Heart left ventricle (tissue), 16 donors: ENCODE results near the gene GSDME. TPM values are rescaled to one million over a fixed set of nuclear protein-coding genes. Genes with fewer than 3 reads are reported as not detected.
A peak's percentile ranks its signal among the peaks of the same experiment; 100 is the strongest.

Source experiments
- ATAC-seq, 4 donors: fragments of 200-7000 bp; cut with Tn5 transposase; one replicate each; pipeline ENCODE4 v1.9.1; 2020 to 2022; ENCODE audit warnings: moderate library complexity in 4 of 4, mild to moderate bottlenecking in 3 of 4, moderate number of reproducible peaks in 1 of 4
- DNase-seq, 5 donors: peaks; one replicate each; pipeline ENCODE4 v3.0.0-alpha.2; 2020
- H3K27ac ChIP-seq, 12 donors: fragments of 200-600 bp; sonication (generic) in 4 of 12; one replicate each; pipeline versions ENCODE4 v1.5.0 to v1.8.0; 2016 to 2022; ENCODE audit warnings: mild to moderate bottlenecking in 2 of 12
- H3K27me3 ChIP-seq, 9 donors: fragments of 200-600 bp; sonication (generic) in 2 of 9; one replicate each; pipeline versions ENCODE4 v1.5.1 to v1.8.0; 2016 to 2022; ENCODE audit warnings: mild to moderate bottlenecking in 3 of 9
- H3K36me3 ChIP-seq, 9 donors: fragments of 200-600 bp; sonication (generic) in 2 of 9; one replicate each; pipeline versions ENCODE4 v1.5.0 to v1.8.0; 2018 to 2022; ENCODE audit warnings: mild to moderate bottlenecking in 2 of 9
- H3K4me1 ChIP-seq, 12 donors: fragments of 200-600 bp; sonication (generic) in 4 of 12; one replicate each; pipeline versions ENCODE4 v1.5.0 to v1.8.0; 2016 to 2022; ENCODE audit warnings: mild to moderate bottlenecking in 3 of 12
- H3K4me3 ChIP-seq, 12 donors: fragments of 200-600 bp; sonication (generic) in 4 of 12; one replicate each; pipeline versions ENCODE4 v1.5.0 to v1.8.0; 2017 to 2022; ENCODE audit warnings: mild to moderate bottlenecking in 9 of 12, moderate library complexity in 4 of 12
- H3K9me3 ChIP-seq, 12 donors: fragments of 200-600 bp; sonication (generic) in 4 of 12; one replicate each; pipeline versions ENCODE4 v1.5.0 to v1.8.0; 2016 to 2022; ENCODE audit warnings: mild to moderate bottlenecking in 1 of 12
- POLR2A ChIP-seq, 2 donors: fragments of 450-650 bp; IDR thresholded peaks; one replicate each; pipeline ENCODE4 v1.6.1; 2017; ENCODE audit warnings: antibody characterized with exemption in 2 of 2, mild to moderate bottlenecking in 2 of 2, moderate library complexity in 2 of 2
- WGBS, 4 donors: extraction: QIAGEN DNeasy Blood & Tissue Kit in 2 of 4; methylation state at CpG; one replicate each; pipeline versions ENCODE4 v1.1.5 to v1.1.7; 2013 to 2018; 5-methylcytosine and 5-hydroxymethylcytosine counted together
- intact Hi-C, 10 donors: fragments of 100-400 bp; cut with DNase I; formaldehyde crosslinking; loops; one replicate each; pipeline versions ENCODE4 v1.11.1 to v1.14.2; 2022
- polyA plus RNA-seq, 2 donors: library from polyadenylated mRNA; stranded (reverse); fragments of 200-250 nt; gene quantifications; one replicate each; pipeline ENCODE4 v1.2.3, GENCODE V29; 2013
- total RNA-seq, 9 donors: library from RNA; depleted of rRNA in 2 of 9; stranded (reverse); fragments of >200 nt in 2 of 9; fragmentation: NEBNext Ultra II Directional in 3 of 9; extraction: Animal tissue kit (Norgen Biotek cat#: 25700) in 3 of 9; gene quantifications; one replicate each; pipeline versions ENCODE4 v1.1.0 to v1.2.4, GENCODE V29; 2016 to 2023
- TF ChIP-seq, protein P1 (sequence below), 12 donors: fragments of 200-600 bp; sonication (generic) in 4 of 12; IDR thresholded peaks; one replicate each; pipeline versions ENCODE4 v1.5.0 to v1.8.0; 2018 to 2022; ENCODE audit warnings: antibody characterized with exemption in 12 of 12, mild to moderate bottlenecking in 5 of 12
- donor health status: ischemic (EF 13 %, LVEDD 7.1; RV severe dilation, severe dysfunction).
- donor health status: healthy with polysubstance abuse.
- donor health status: DM: no; HTN: yes; CAD: no.
- donor health status: DM: no; HTN: no; CAD: no.
- donor health status: ischemic (EF 25% LVEDD 6.9; RV normal size, moderate dysfunction).
- donor health status: ischemic (EF 25% LVEDD 5.7; RV mildly dilated, moderate dysfunction).
- donor health status: healthy.
- donor health status: DM: yes; HTN: yes; CAD: no.
- donor health status: ischemic (EF 35%, LVEDD 5.7; RV mildly dilated, moderate dysfunction).
- donor health status: nonischemic (EF 11% LVEDD 7.7; RV severe dilation, severe dysfunction).
- donor health status: DM: yes; HTN: yes; CAD: no.
- donor health status: PGD.
- donor health status: ischemic (EF 29% LVEDD 5.4; RV normal size, mild dysfunction).
- donor health status: nonischemic (EF 23%, LVEDD 6.1; RV moderate dilation, normal function).

GSDME gene
- total and polyA plus RNA-seq, 11 donors = 2.6 to 17.4 (median 4.9) TPM

DNA sequence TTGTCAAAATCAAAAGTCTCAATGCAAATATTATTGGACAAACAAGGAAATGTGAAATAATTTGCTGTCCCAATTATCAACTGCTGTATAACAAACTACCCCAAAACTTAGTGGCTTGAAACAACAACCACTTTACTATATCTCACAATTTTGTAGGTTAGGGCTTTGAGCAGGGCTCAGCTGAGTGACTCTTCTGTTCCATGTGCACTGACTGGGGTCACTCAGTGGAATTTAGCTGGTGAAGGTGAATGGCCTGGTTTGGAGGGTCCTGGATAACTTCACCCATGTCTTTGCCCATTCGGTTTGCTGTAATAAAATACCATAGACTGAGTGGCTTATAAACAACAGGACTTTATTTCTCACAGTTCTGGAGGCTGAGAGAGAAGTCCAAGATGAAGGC, 3.7 kb upstream of the GSDME start:
- H3K4me1 ChIP-seq = peaks cover 0 to 34% (median 7%) of the 10 kb centered on the region in 12 donors

DNA sequence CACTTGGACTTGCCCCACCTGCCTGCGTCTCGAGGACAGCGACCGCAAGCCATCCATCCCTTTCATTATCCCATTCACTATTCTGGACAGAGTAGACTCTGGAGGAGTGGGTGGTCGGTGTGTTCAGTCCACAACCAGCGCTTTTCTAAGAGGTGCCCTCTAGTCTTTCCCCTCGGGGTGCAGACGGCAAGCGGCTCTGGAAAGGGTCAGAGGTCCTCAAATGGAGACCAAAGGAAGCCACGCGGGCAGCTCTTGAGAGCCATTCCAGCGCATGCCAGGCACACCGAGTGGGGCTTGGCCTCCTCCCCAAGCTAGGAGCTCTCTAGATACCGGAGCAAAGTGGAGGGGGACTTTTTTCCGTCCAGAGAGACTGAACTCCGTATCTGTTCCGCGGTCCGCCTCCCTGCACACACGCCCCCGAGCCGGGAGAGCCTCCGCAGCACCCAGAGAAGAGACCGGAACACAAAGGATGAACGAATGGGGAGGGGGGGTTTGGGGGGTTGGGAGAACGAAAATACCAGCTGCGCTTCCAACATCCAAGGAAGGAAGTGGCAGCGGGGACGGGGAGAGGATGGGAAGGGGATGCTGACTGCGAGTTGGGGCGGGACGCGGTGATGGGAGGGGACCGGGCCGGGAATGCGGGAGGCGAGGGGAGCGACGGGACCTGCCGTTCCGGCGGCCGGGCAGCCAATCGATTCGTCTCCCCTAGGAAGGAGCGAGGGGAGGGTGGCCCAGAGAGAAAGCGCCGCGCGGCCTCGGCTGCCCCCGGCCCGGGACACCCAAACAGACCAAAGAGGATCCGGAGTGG, 515 bp downstream of the GSDME start:
- H3K4me1 ChIP-seq = peaks cover 0 to 31% (median 4%) of the 10 kb centered on the region in 12 donors

More for the DNA sequence above, 3.7 kb upstream of the GSDME start:
- no peak for DNase-seq
- ATAC-seq = no peak
- intact Hi-C loops = no loop called here
- WGBS, 4 donors = 57 to 81% (median 78%) methylated on average over 1 of the region's 1 CpG
- H3K36me3 ChIP-seq = no peaks in the 10 kb centered on the region
- H3K27ac ChIP-seq = no peak overlapping the region
- no peaks in the 10 kb centered on the region for H3K9me3 ChIP-seq
- no peak for TF ChIP-seq POLR2A (IDR thresholded peaks at IDR 0.05)
- TF ChIP-seq, protein P1, sequence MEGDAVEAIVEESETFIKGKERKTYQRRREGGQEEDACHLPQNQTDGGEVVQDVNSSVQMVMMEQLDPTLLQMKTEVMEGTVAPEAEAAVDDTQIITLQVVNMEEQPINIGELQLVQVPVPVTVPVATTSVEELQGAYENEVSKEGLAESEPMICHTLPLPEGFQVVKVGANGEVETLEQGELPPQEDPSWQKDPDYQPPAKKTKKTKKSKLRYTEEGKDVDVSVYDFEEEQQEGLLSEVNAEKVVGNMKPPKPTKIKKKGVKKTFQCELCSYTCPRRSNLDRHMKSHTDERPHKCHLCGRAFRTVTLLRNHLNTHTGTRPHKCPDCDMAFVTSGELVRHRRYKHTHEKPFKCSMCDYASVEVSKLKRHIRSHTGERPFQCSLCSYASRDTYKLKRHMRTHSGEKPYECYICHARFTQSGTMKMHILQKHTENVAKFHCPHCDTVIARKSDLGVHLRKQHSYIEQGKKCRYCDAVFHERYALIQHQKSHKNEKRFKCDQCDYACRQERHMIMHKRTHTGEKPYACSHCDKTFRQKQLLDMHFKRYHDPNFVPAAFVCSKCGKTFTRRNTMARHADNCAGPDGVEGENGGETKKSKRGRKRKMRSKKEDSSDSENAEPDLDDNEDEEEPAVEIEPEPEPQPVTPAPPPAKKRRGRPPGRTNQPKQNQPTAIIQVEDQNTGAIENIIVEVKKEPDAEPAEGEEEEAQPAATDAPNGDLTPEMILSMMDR (IDR thresholded peaks at IDR 0.05) = no peak
- H3K27me3 ChIP-seq = peaks cover 0 to 11% (median 0%) of the 10 kb centered on the region in 9 donors
- H3K4me3 ChIP-seq = no peak overlapping the region

DNA sequence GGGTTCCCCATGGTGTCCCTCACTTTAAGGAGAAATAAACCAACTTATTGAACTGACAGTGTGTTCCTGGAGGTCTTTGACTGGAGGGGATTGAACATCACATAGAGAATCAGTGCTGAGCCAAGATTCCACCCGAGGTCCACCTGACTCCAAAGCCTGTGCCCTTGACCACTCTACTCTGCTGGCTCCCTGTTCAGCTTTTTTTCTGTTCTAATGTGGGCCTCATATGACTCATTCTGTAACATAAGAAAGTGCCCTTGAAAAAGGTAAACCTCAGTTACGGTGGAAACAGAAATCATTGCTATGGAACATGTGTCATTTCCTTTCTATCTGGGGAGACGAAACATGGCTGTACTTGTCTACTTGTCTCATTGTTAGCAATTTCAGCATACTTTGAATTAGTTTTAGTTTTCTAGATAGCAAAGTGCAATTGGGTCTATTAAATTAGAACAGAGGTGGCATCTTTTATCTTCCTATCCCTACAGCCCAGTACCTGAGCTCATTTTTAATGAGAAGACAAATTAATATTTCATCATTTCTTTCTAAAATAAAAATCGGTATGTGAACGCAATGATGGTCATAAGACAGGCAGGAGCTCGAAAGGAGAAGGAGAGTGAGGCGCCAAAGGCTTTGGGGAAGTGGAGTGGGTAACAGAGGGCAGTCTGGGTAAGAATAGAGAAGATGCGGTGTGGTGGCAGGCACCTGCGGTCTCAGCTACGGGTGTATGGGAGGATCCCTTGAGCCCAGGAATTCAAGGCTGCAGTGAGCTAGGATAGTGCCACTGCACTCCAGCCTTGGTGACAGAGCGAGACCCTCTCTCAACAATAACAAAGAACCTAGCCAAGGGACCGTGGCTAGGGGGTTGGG, 1.5 kb downstream of the GSDME start:
- Histone ChIP-seq H3K4me1 (peaks cover 0 to 31% (median 4%) of the 10 kb centered on the region in 12 donors), H3K27ac (peak overlapping the region in 1 of 12 donors; percentile 90), H3K4me3 (peak overlapping the region in 2 of 12 donors; percentile 80 to 84), H3K36me3 (no peaks in the 10 kb centered on the region), H3K27me3 (peaks cover 0 to 11% (median 0%) of the 10 kb centered on the region in 9 donors), H3K9me3 (no peaks in the 10 kb centered on the region)
- WGBS, 4 donors = 88 to 90% (median 89%) methylated on average over 12 of the region's 12 CpGs
- TF ChIP-seq, protein P1 (IDR thresholded peaks at IDR 0.05) = no peak
- DNase-seq = no peak
- intact Hi-C loops = no loop called here
- no peak for ATAC-seq

More for the DNA sequence above, 515 bp downstream of the GSDME start:
- 5 to 7% (median 7%) methylated on average over 49 to 54 of the region's 54 CpGs for WGBS, 4 donors
- intact Hi-C loops = no loop called here
- Histone ChIP-seq H3K27me3 (peaks cover 0 to 11% (median 0%) of the 10 kb centered on the region in 9 donors), H3K4me3 (peak overlapping the region; percentile 54 to 91 (median 73)), H3K9me3 (no peaks in the 10 kb centered on the region), H3K27ac (peak overlapping the region; percentile 60 to 90 (median 82)), H3K36me3 (no peaks in the 10 kb centered on the region)
- TF ChIP-seq, protein P1 (IDR thresholded peaks at IDR 0.05) = no peak
- no peak for TF ChIP-seq POLR2A (IDR thresholded peaks at IDR 0.05)
- peak in 4 of 5 donors; percentile 44 to 73 (median 69) for DNase-seq
- peak; percentile 41 to 75 (median 62) for ATAC-seq
